Natural killer cell treated with Interleukin-12 subunit alpha and Interleukin-12 subunit beta and Interleukin-15 and Interleukin-18, amount 100 ng/mL, for 72 hours (primary cell): ENCODE measurements around the gene SOBP. TPM values are rescaled to one million over a fixed set of nuclear protein-coding genes. Genes with fewer than 3 reads are reported as not detected.
A peak's percentile ranks its signal among the peaks of the same experiment; 100 is the strongest.

Experiments
- ATAC-seq, 2 donors: fragments of 150-1000 bp; cut with Tn5 transposase in 1 of 2; sonication (Bioruptor Pico), chemical (Tn5 transposase) in 1 of 2; 2 replicates each; pipeline ENCODE4 v1.10.0; 2021
- DNase-seq: peaks from one replicate; pipeline ENCODE4 v3.0.0; 2022; ENCODE audit warnings: low spot score
- H3K27ac Mint-ChIP-seq, 2 donors: 1 replicate in 1 of 2; 2 replicates in 1 of 2; pipeline ENCODE4 v1.8.0; 2022; ENCODE audit warnings: mixed read lengths in 2 of 2, mild to moderate bottlenecking in 1 of 2, moderate library complexity in 1 of 2
- H3K27me3 Mint-ChIP-seq, 2 donors: 1 replicate in 1 of 2; 2 replicates in 1 of 2; pipeline ENCODE4 v1.8.0; 2022; ENCODE audit warnings: mixed read lengths in 2 of 2
- H3K36me3 Mint-ChIP-seq: one replicate; pipeline ENCODE4 v1.8.0; 2022; ENCODE audit warnings: mixed read lengths
- H3K4me1 Mint-ChIP-seq, 2 donors: 1 replicate in 1 of 2; 2 replicates in 1 of 2; pipeline ENCODE4 v1.8.0; 2022; ENCODE audit warnings: low read depth in 2 of 2, mixed read lengths in 2 of 2, mild to moderate bottlenecking in 1 of 2
- H3K4me3 Mint-ChIP-seq: one replicate; pipeline ENCODE4 v1.8.0; 2022; ENCODE audit warnings: mixed read lengths
- H3K9me3 Mint-ChIP-seq: 2 replicates; pipeline ENCODE4 v1.8.0; 2022; ENCODE audit warnings: mixed read lengths
- total RNA-seq, 2 donors: library from RNA; stranded (reverse); gene quantifications; one replicate each; pipeline ENCODE4 v1.2.3, GENCODE V29; 2022

Gene SOBP
- total RNA-seq, 2 donors from 2014 or later = 0.05 to 0.84 TPM

DNA sequence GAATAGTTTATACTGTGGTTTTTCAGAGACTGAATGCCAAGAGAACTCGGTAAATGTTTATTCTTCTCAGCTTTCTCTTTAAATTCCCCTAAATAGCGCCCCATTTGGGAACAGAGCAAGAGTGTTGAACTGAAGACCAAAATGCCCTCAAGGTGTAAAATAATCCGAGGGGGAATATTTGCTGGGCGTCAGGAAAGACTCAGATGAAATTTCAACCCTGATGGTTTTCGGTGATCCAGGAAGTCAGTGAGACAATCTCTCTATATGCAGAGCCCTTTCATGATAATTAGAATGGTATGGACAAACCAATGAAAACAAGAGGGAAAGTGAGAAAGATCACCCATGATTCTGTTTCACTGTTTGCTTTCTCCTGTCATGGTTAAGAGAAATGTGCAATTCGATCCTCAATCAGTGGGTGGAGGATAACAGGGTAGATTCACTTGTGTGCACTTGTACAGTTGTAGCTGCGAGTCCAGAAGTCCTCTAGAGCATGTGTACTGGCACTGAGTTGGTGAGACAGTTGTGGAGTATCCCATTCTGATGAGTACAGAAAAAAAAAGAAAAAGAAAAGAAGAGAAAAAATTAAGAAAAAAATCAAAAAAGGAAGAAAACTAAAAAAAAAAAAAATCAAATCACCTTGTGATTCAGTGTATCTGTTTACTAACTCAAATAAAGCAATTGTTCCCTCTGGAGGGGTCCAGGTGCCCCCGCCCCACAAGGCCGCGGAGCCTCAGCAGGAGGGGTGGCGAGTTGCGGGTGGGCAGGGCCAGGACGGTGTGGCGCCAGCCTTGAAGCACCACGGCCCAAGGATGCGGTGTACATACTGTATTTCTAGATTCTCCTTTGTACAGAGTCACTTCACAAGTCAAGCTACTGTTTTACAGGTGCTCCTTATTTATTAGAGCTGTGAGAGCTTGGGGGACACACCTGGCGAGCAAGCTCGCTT is 169.3 kb downstream of the SOBP start:
- DNase-seq (no peak), ATAC-seq (no peak)
- H3K36me3 Mint-ChIP-seq = no peaks in the 10 kb centered on the region
- peaks cover 0 to 12% of the 10 kb centered on the region in 2 donors for H3K27me3 Mint-ChIP-seq
- H3K27ac Mint-ChIP-seq = no peak overlapping the region
- peaks cover 9 to 30% of the 10 kb centered on the region in 2 donors for H3K4me1 Mint-ChIP-seq
- H3K9me3 Mint-ChIP-seq = no peaks in the 10 kb centered on the region
- H3K4me3 Mint-ChIP-seq = no peak overlapping the region

DNA sequence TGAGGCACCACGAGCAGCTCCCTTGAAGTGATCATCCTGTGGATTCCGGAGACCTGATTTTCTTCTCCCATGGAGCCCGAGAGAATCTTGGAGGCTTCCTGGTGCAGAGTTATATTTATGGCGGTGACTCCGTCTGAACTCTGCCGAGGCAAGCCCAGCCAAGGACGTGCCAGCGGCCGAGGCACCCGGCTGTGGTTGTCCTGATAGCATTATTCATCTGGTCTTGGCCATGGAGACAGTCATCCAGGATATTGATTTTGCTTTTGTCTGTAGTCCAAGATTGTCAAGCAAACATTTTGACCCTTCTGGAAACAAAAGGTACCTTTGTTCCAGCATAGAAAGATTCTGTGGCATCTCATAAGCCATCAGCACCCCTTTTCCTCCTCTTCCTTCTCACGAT is 170.9 kb downstream of the SOBP start:
- peaks cover 0 to 6% of the 10 kb centered on the region in 2 donors for H3K27me3 Mint-ChIP-seq
- H3K4me3 Mint-ChIP-seq = no peak overlapping the region
- H3K4me1 Mint-ChIP-seq = peaks cover 9 to 25% of the 10 kb centered on the region in 2 donors
- no peaks in the 10 kb centered on the region for H3K36me3 Mint-ChIP-seq
- H3K27ac Mint-ChIP-seq = no peak overlapping the region
- DNase-seq = no peak
- no peak for ATAC-seq
- no peaks in the 10 kb centered on the region for H3K9me3 Mint-ChIP-seq

DNA sequence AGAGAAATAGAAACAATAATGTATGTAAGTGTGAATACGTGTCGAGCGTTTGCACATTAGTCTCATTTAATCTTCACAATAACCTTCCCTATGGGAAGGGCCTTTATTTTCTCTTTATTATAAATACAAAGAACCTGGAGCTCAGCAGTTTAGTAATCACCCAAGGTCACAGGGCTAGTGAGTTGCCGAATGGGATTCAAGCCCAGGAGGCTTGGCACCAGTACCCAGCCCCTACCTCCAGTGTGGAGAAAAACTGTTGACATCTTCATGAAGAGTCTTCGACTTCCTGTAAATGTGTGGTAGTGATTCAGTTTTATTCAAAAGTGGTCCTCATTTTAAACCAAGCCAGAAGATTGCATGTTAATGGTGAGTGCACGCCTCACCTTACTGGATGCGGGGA is 171.4 kb downstream of the SOBP start:
- H3K27ac Mint-ChIP-seq = no peak overlapping the region
- peaks cover 0 to 6% of the 10 kb centered on the region in 2 donors for H3K27me3 Mint-ChIP-seq
- no peak overlapping the region for H3K4me3 Mint-ChIP-seq
- DNase-seq = no peak
- H3K4me1 Mint-ChIP-seq = peaks cover 9 to 20% of the 10 kb centered on the region in 2 donors
- no peaks in the 10 kb centered on the region for H3K9me3 Mint-ChIP-seq
- ATAC-seq = no peak
- no peaks in the 10 kb centered on the region for H3K36me3 Mint-ChIP-seq

DNA sequence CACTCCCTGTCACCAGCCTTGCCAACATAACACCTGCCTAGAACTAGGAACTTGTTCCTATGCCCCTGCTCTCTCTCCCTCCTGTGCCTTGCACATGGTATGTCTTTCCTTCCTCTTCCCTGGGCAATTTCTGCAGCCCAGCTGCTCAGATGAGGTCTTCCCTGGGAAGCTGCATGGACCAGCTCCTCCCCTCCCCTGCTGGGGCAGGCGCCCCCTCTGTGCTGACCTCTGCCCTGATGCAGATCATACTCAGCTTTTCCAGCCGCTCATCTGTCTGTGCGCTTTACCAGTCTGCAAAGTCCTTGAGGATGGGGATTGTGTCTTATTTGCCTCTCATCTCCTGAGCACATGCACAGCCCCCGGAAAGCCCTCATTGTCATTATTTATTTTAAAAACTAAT is 172.4 kb downstream of the SOBP start:
- Mint-ChIP-seq H3K27ac (no peak overlapping the region), H3K27me3 (peaks cover 0 to 6% of the 10 kb centered on the region in 2 donors), H3K4me1 (peaks cover 5 to 14% of the 10 kb centered on the region in 2 donors), H3K4me3 (no peak overlapping the region), H3K9me3 (no peaks in the 10 kb centered on the region), H3K36me3 (no peaks in the 10 kb centered on the region)
- ATAC-seq = no peak
- no peak for DNase-seq

DNA sequence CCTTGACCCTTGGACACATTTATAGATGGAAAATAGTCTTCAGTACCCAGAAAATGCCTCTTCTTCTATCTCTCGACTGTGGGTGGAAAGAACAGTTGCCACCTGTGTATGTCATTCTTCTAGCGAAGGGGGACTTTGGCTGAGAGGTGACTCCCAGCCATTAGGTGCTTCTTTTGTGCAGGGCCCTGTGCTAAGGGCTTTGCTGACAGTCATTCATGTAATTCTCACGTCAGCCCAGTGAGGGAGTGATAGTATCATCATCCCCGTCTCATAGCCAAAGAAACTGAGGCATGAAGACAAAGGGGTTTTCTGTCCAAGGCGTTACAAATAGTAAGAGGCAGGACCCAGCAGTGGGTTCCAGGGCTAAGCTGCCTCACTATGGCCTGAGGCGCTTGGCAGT is 173.4 kb downstream of the SOBP start:
- ATAC-seq (no peak), DNase-seq (no peak)
- no peak overlapping the region for H3K4me3 Mint-ChIP-seq
- H3K36me3 Mint-ChIP-seq = no peaks in the 10 kb centered on the region
- H3K27me3 Mint-ChIP-seq = peaks cover 0 to 6% of the 10 kb centered on the region in 2 donors
- H3K4me1 Mint-ChIP-seq = peaks cover 0 to 9% of the 10 kb centered on the region in 2 donors
- H3K27ac Mint-ChIP-seq = no peak overlapping the region
- H3K9me3 Mint-ChIP-seq = no peaks in the 10 kb centered on the region

DNA sequence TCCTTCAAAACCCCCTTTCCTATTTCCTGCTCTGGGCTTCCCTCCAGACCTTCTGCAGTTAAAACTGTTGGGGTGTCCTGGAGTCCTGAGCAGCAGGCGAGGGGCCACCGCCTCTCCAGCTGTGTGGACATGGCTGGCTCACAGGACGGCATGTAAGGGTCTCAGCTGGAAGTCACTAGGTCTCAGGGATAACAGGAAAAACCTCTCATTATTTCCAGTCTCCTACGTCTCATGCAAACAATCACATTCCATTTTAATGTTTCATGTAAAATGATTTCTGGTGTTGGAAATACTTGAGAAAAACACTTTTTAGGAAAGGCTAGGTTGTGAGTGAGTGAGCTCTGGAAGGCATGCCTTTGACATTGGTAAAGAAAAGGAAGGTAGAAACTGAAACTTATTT is 175.5 kb downstream of the SOBP start:
- H3K4me3 Mint-ChIP-seq = no peak overlapping the region
- peaks cover 0 to 6% of the 10 kb centered on the region in 2 donors for H3K27me3 Mint-ChIP-seq
- peaks cover 5 to 10% of the 10 kb centered on the region in 2 donors for H3K4me1 Mint-ChIP-seq
- no peaks in the 10 kb centered on the region for H3K9me3 Mint-ChIP-seq
- no peaks in the 10 kb centered on the region for H3K36me3 Mint-ChIP-seq
- DNase-seq = no peak
- ATAC-seq = no peak
- no peak overlapping the region for H3K27ac Mint-ChIP-seq

DNA sequence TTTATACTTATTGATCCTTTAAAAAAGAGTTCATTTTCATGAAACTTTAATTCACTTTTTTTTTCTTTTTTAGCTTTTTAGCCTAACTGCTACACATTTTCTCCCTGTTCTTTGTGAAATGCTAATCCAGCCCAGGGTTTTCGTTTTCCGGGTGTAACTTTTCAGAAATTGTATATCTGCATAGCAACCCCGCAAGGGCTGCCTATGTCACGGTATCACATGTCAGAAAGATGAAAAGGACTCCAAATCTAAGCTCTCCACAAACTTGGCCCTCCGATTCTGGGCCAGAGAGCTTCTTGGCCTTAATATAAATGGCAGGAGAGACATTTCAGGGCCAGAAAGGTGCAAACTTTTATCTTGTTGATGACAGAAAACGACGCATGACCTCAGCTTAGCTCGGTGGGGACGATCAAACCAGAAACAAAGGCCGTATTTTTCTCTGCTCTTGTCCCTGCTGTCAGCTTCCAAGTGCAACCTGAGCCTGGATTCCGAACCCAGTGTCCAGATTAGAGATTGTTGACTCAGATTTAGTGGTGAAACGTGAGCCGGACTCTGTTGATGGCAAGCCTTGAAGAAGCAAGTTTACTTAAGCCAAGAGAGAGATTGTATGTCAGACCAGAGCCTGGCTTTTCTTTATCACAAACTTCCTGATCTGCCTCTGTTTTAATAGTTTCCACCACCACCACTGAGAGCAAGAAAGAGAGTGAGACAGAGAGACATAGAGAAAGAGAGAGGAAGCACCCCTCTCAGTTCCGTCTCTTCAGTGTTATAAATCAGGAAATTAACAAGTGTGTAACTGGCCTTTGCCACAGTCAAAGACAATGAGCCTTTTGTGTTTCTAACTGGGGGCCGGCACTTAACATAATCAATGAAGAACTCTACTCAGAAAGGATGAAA is 176.4 kb downstream of the SOBP start:
- H3K4me3 Mint-ChIP-seq = no peak overlapping the region
- H3K36me3 Mint-ChIP-seq = no peaks in the 10 kb centered on the region
- DNase-seq = no peak
- H3K27me3 Mint-ChIP-seq = peaks cover 0 to 6% of the 10 kb centered on the region in 2 donors
- no peaks in the 10 kb centered on the region for H3K9me3 Mint-ChIP-seq
- no peak for ATAC-seq
- no peak overlapping the region for H3K27ac Mint-ChIP-seq
- H3K4me1 Mint-ChIP-seq = peaks cover 12 to 19% of the 10 kb centered on the region in 2 donors

DNA sequence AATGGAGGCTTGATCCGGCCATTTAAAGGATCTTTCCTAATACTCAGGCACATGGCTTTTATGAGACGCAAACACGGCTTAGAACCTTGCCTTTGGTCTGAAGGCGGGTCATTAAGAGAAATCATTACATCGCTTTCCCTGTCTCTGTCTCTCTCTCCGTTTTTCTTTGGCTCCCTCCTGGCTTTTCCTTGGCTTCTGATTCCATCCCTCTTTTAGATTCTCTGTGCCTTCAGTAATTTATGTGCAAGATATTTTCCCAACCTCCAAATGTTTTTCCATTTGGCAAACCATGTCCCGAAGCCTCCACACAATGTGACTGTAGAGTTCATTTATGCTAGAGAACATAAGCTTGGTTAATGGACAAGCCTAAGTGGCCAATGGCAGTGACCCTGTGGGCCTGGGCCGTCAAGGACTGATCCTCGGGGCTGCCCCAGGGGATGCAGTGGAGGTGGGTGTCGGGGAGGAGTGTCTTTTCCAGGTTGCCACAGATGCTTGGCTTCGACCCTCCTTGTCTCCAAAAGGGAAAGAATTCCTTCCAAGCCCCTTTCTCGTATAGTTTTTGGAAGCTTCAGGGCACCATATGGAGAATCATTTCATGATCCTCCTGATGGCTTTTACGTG is 177.2 kb downstream of the SOBP start:
- H3K9me3 Mint-ChIP-seq = no peaks in the 10 kb centered on the region
- DNase-seq (no peak), ATAC-seq (no peak)
- no peak overlapping the region for H3K27ac Mint-ChIP-seq
- no peaks in the 10 kb centered on the region for H3K36me3 Mint-ChIP-seq
- no peak overlapping the region for H3K4me3 Mint-ChIP-seq
- H3K4me1 Mint-ChIP-seq = peaks cover 17 to 25% of the 10 kb centered on the region in 2 donors
- H3K27me3 Mint-ChIP-seq = peaks cover 0 to 6% of the 10 kb centered on the region in 2 donors

DNA sequence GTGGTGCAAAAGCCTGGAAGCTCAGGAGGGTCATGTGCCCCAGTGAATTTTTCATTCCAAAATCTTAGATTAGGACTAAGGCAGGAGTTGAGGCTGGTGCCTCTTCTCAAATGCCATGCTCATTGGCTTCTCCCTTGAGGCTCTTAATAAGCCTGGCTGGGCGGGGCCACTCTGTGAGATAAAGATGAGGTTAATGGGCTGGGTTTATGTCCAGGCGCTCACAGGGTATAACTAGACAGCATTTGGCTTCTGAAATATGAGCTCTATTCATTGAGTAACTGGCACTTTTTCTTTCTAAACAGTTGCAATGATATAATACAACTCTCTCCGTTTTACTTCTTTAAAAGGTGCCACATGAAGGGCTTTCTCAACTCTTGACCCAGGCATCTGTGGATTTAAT is 177.9 kb downstream of the SOBP start:
- Mint-ChIP-seq H3K36me3 (no peaks in the 10 kb centered on the region), H3K4me1 (peaks cover 17 to 25% of the 10 kb centered on the region in 2 donors), H3K9me3 (no peaks in the 10 kb centered on the region), H3K27me3 (peaks cover 0 to 3% of the 10 kb centered on the region in 2 donors), H3K27ac (no peak overlapping the region), H3K4me3 (no peak overlapping the region)
- DNase-seq (no peak), ATAC-seq (no peak)

DNA sequence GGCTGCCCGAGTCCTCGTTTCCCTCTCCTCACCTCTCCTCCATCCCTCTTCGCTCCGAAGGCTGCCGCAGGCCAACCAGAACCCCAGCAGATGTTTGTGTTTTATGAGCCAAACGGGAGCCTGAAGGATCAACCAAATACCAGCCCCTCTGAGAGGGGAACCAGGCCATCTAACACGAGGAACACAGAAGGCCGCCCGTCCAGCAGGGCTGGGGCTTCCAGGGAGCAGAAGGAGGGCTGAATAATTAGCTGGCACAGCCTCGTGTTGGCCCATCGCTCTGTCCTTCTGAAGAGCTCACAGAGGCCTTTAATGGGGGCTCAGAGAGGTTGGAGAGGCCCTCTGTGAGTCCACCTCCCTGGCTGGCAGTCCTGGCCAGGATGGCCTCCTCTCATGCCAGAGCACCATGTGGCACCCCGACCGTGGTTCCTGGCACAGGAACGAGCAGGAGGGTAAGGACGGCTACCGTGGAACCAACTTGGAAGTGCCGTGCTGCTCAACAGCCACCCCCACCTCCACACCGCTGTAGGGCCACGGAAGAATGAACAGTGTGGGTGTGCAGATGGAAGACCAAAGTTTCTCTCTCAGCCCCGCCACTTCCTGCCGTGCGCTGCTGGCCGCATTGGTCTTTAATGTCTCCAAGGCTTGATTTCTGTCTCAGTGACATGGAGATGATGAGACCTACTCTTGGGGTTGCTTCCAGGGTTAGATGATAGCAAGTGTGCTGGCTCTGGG is 179.0 kb downstream of the SOBP start:
- no peaks in the 10 kb centered on the region for H3K9me3 Mint-ChIP-seq
- H3K4me1 Mint-ChIP-seq = peaks cover 17 to 25% of the 10 kb centered on the region in 2 donors
- H3K36me3 Mint-ChIP-seq = no peaks in the 10 kb centered on the region
- peak; percentile 60 to 77 for ATAC-seq
- peak overlapping the region; percentile 33 for H3K4me3 Mint-ChIP-seq
- no peak overlapping the region for H3K27ac Mint-ChIP-seq
- DNase-seq = no peak
- H3K27me3 Mint-ChIP-seq = no peaks in the 10 kb centered on the region

DNA sequence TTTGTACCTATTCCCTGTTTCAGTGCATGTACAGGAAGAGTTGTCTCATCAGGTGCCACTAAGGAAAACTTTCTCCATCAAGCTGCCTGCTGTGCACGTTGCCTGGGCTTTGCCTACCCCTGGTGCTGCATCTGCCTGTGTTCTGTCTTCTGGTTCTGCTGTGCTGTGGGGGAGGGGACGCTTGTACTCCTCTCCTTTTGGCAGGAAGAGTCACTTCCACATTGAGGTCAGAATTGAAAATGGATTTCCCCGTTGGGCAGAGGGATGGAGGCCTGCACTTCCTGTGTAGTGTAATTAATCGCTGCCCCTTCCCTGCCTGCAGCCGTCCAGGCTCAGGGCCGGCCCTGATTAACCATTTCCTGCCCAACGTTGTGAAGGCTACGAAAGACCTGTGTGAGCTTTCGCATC is 180.9 kb downstream of the SOBP start:
- Mint-ChIP-seq H3K4me3 (peak overlapping the region; percentile 59), H3K4me1 (peaks cover 17 to 25% of the 10 kb centered on the region in 2 donors)
- peak in 1 of 2 donors; percentile 52 for ATAC-seq

DNA sequence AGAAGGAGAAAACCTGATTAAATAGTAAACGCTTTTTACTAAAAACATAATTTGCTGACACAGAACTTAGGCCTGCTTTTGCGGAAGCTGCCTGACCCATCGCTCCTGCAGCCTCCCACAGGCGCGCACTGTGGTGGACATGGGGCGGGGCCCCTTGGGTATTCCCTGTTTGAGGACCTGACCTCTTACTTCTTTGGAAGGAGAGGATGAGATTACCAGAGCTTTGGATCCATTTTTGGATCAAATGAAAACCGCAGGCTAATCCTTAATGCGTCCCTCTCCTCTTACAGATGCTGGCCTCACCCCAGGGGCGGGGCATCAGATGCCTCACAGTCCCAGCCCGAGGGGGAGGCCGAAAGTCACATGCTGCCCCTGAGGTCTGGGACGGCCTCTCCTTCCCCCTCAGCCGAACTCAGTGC is 183.2 kb downstream of the SOBP start:
- Mint-ChIP-seq H3K4me1 (peaks cover 17 to 25% of the 10 kb centered on the region in 2 donors), H3K27ac (no peak overlapping the region), H3K9me3 (no peaks in the 10 kb centered on the region), H3K4me3 (no peak overlapping the region), H3K36me3 (no peaks in the 10 kb centered on the region), H3K27me3 (no peaks in the 10 kb centered on the region)
- ATAC-seq (no peak), DNase-seq (no peak)

More for the DNA sequence above, 180.9 kb downstream of the SOBP start:
- no peak for DNase-seq
- Mint-ChIP-seq H3K27ac (peak overlapping the region in 1 of 2 donors; percentile 68), H3K36me3 (no peaks in the 10 kb centered on the region), H3K9me3 (no peaks in the 10 kb centered on the region), H3K27me3 (no peaks in the 10 kb centered on the region)
